Subcutaneous abdominal adipose tissue (tissue), 5 donors: ENCODE measurements around the gene NUBPL.
"Not testable (repeated sequence)": the region's sequence is repeated elsewhere in the genome, so short reads cannot be mapped to it uniquely, and the experiment has no call there.

Source experiments
- H3K27ac ChIP-seq: one replicate; pipeline ENCODE4 v1.7.0; 2013; ENCODE audit warnings: low read depth, mild to moderate bottlenecking, inconsistent platforms, low read length, moderate library complexity
- H3K27me3 ChIP-seq, 5 donors: one replicate each; pipeline ENCODE4 v1.7.0; 2013; ENCODE audit warnings: low read length in 5 of 5, inconsistent platforms in 1 of 5; ENCODE audit not compliant: control insufficient read depth in 5 of 5, insufficient read depth in 4 of 5
- H3K36me3 ChIP-seq, 5 donors: one replicate each; pipeline ENCODE4 v1.7.0; 2013; ENCODE audit warnings: low read length in 5 of 5; ENCODE audit not compliant: control insufficient read depth in 5 of 5, insufficient read depth in 5 of 5
- H3K4me1 ChIP-seq, 5 donors: one replicate each; pipeline ENCODE4 v1.7.0; 2013; ENCODE audit warnings: low read length in 5 of 5, mild to moderate bottlenecking in 3 of 5, moderate library complexity in 1 of 5; ENCODE audit not compliant: control insufficient read depth in 5 of 5, insufficient read depth in 5 of 5
- H3K4me3 ChIP-seq, 5 donors: one replicate each; pipeline ENCODE4 v1.7.0; 2013; ENCODE audit warnings: low read length in 5 of 5, low read depth in 1 of 5
- H3K9ac ChIP-seq, 5 donors: one replicate each; pipeline ENCODE4 v1.7.0; 2013; ENCODE audit warnings: low read length in 5 of 5, mild to moderate bottlenecking in 4 of 5, moderate library complexity in 3 of 5
- H3K9me3 ChIP-seq, 5 donors: one replicate each; pipeline ENCODE4 v1.7.0; 2013; ENCODE audit warnings: low read length in 5 of 5; ENCODE audit not compliant: control insufficient read depth in 5 of 5
- donor health status: healthy.
- donor health status: healthy.
- donor health status: healthy.
- donor health status: healthy.
- donor health status: healthy.

The NUBPL gene

DNA sequence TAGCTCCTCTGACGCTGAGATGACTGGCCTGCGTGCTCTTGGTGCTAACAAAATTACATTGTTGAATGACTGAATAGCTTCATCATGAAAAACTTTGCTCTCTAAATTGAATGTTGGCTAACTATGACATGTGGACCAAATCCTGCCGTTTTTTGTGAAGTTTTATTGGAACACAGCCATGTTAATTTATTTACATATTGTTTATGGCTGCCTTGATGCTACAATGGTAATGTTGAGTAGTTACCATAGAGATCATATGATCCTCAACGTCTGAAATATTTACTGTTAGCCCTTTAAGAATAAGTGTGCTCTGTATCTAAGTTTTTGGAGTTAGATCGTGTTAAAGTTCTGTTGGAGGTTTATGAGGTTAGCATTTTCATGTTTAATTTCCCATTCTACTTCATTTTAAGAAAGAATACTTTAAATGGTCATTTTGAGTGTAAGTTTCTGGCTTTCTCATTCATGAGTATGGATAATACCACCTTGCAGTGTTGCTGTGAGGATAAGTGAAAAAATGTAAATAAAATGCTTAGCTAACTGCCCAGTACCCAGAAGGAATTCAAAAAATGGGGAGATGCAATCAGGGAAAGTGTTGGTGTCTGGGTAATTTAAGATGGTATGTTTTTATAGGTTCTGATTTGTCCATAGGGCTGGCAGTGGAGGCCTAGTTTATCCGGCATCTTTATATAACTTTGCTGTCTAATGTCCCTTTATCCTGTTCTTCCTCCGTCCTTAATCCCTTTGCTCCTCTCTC, 35.3 kb downstream of the NUBPL start:
- no peak overlapping the region for H3K9ac ChIP-seq
- no peaks in the 10 kb centered on the region for H3K4me1 ChIP-seq
- no peak overlapping the region for H3K4me3 ChIP-seq
- H3K9me3 ChIP-seq = peaks cover 0 to 2% (median 0%) of the 10 kb centered on the region in 5 donors
- H3K36me3 ChIP-seq = peaks cover 0 to 10% (median 4%) of the 10 kb centered on the region in 5 donors
- no peak overlapping the region for H3K27ac ChIP-seq
- no peaks in the 10 kb centered on the region for H3K27me3 ChIP-seq

DNA sequence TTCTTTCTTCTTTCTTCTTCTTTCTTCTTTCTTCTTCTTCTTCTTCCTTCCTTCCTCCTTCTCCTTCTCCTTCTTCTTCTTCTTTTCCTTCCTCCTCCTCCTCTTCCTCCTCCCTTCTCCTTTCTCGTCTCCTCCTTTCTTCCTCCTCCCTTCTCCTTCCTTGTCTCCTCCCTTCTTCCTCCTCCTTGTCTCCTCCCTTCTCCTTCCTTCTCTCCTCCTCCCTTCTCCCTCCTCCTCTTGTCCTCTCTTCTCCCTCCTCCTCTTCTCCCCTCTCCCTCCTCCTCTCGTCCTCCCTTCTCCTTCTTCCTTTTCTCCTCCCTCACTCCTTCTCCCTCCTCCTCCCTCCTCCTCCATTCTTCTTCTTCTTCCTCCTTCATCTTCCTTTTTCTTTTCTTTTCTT, 44.5 kb downstream of the NUBPL start:
- H3K4me3 ChIP-seq = no peak overlapping the region
- no peaks in the 10 kb centered on the region for H3K9me3 ChIP-seq
- H3K4me1 ChIP-seq = no peaks in the 10 kb centered on the region
- H3K9ac ChIP-seq = no peak overlapping the region
- H3K27ac ChIP-seq = no peak overlapping the region
- H3K27me3 ChIP-seq = no peaks in the 10 kb centered on the region
- H3K36me3 ChIP-seq = peaks cover 0 to 3% (median 0%) of the 10 kb centered on the region in 5 donors

DNA sequence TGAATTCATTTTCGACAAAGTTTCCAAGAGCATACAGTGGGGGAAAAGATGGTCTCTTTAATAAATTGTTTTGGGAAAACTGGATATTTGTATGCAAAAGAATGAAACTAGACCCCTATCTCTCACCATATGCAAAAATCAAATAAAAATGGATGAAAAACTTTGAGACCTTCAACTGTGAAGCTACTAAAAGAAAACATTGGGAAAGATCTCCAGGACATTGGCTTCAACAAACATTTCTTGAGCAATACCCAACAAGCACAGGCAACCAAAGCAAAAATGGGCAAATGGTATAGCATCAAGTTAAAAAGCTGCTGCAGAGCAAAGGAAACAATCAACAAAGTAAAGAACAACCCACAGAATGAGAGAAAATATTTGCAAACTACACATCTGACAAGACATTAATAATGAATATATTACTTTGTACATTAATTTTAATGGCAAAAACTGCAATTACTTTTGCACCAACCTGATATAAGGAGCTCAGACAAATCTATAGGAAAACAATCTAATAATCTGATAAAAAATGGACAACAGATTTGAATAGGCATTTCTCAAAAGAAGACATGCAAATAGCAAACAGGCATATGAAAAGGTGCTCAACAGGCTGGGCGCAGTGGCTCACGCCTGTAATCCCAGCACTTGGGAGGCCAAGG, 50.7 kb downstream of the NUBPL start:
- Histone ChIP-seq H3K27ac (no peak overlapping the region), H3K27me3 (no peaks in the 10 kb centered on the region), H3K9me3 (peaks cover 0 to 11% (median 5%) of the 10 kb centered on the region in 5 donors), H3K9ac (no peak overlapping the region), H3K36me3 (no peaks in the 10 kb centered on the region), H3K4me3 (no peak overlapping the region), H3K4me1 (no peaks in the 10 kb centered on the region)

DNA sequence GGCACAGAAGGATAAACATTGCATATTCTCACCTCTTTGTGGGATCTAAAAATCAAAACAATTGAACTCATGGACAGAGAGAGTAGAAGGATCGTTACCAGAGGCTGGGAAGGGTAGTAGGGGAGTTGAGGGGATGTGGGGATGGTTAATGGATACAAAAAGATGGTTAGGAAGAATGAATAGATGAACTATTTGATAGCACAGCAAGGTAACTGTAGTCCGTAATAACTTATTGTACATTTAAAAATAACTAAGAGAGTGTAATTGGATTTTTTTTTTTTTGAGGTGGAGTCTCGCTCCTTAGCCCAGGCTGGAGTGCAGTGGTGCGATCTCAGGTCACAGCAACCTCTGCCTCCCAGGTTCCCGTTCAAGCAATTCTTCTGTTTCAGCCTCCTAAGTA, 52.0 kb downstream of the NUBPL start:
- no peak overlapping the region for H3K4me3 ChIP-seq
- no peaks in the 10 kb centered on the region for H3K27me3 ChIP-seq
- no peaks in the 10 kb centered on the region for H3K36me3 ChIP-seq
- H3K4me1 ChIP-seq = no peaks in the 10 kb centered on the region
- no peak overlapping the region for H3K27ac ChIP-seq
- peaks cover 0 to 11% (median 5%) of the 10 kb centered on the region in 5 donors for H3K9me3 ChIP-seq
- H3K9ac ChIP-seq = no peak overlapping the region

DNA sequence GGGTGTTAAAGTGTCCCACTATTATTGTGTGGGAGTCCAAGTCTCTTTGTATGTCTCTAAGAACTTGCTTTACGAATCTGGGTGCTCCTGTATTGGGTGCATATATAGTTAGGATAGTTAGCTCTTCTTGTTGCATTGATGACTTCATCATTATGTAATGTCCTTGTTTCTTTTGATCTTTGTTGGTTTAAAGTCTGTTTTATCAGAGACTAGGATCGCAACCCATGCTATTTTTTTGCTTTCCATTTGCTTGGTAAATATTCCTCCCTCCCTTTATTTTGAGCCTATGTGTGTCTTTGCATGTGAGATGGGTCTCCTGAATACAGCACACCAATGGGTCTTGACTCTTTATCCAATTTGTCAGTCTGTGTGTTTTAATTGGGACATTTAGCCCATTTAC, 57.7 kb downstream of the NUBPL start:
- not testable (repeated sequence) for H3K36me3 ChIP-seq, H3K4me3 ChIP-seq, H3K27me3 ChIP-seq, H3K27ac ChIP-seq, H3K9ac ChIP-seq, H3K4me1 ChIP-seq
- peaks cover 0 to 21% (median 10%) of the 10 kb centered on the region in 5 donors for H3K9me3 ChIP-seq

DNA sequence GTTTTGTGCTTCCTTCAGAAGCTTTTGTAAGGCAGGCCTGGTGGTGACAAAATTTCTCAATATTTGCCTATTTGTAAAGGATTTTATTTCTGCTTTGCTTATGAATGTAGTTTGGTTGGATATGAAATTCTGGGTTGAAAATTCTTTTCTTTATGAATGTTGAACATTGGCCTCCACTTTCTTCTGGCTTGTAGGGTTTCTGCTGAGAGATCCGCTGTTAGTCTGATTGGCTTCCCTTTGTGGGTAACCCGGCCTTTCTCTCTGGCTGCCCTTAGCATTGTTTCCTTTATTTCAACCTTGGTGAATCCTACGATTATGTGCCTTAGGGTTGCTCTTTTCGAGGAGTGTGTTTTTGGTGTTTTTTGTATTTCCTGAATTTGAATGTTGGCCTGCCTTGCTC, 58.2 kb downstream of the NUBPL start:
- H3K9me3 ChIP-seq = peaks cover 0 to 21% (median 8%) of the 10 kb centered on the region in 5 donors
- no peak overlapping the region for H3K27ac ChIP-seq
- H3K27me3 ChIP-seq = no peaks in the 10 kb centered on the region
- H3K4me3 ChIP-seq = no peak overlapping the region
- H3K4me1 ChIP-seq = no peaks in the 10 kb centered on the region
- no peak overlapping the region for H3K9ac ChIP-seq
- H3K36me3 ChIP-seq = peaks cover 0 to 5% (median 3%) of the 10 kb centered on the region in 5 donors

DNA sequence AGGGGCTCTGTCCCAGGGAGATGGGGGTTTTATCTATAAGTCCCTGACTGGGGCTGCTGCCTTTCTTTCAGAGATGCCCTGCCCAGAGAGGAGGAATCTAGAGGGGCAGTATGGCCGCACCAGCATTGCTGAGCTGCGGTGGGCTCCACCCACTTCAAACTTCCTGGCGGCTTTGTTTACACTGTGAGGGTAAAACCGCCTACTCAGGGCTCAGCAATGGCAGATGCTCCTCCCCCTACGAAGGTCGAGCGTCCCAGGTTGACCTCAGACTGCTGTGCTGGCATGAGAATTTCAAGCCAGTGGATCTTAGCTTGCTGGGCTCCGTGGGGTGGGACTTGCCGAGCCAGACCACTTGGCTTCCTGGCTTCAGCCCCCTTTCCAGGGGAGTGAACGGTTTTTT, 59.7 kb downstream of the NUBPL start:
- H3K9ac ChIP-seq, H3K4me1 ChIP-seq, H3K27me3 ChIP-seq, H3K4me3 ChIP-seq, H3K27ac ChIP-seq, H3K36me3 ChIP-seq: not testable (repeated sequence)
- H3K9me3 ChIP-seq = peaks cover 0 to 16% (median 5%) of the 10 kb centered on the region in 5 donors

DNA sequence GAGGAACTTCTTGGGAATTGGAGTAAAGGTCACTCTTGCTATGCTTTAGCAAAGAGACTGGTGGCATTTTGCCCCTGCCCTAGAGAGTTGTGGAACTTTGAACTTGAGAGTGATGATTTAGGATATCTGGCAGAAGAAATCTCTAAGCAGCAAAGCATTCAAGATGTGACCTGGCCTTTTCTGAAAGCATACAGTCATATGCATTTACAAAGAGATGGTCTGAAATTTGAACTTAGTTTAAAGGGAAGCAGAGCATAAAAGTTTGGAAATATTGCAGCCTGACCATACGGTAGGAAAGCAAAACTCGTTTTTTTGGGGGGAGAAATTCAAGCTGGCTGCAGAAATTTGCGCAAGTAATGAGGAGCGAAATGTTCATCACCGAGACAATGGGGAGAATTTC, 60.9 kb downstream of the NUBPL start:
- Histone ChIP-seq H3K4me1 (no peaks in the 10 kb centered on the region), H3K9ac (no peak overlapping the region), H3K27ac (no peak overlapping the region), H3K9me3 (peaks cover 0 to 16% (median 5%) of the 10 kb centered on the region in 5 donors), H3K36me3 (peaks cover 0 to 5% (median 3%) of the 10 kb centered on the region in 5 donors), H3K27me3 (no peaks in the 10 kb centered on the region), H3K4me3 (no peak overlapping the region)

DNA sequence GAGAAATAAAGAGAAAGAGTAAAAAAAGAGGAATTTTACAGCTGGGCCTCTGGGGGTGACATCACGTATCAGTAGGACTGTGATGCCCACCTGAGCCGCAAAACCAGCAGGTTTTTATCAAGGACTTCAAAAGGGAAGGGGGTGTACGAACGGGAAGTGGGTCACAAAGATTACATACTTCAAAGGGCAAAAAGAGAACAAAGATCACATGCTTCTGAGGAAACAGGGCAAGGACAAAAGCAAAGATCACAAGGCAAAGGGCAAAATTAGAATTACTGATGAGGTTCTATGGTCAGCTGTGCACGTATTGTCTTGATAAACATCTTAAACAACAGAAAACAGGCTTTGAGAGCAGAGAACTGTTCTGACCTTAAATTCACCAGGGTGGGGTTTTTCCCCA, 91.7 kb downstream of the NUBPL start:
- not testable (repeated sequence) for H3K9ac ChIP-seq, H3K4me1 ChIP-seq, H3K27me3 ChIP-seq, H3K27ac ChIP-seq, H3K36me3 ChIP-seq, H3K4me3 ChIP-seq
- H3K9me3 ChIP-seq = peaks cover 0 to 18% (median 6%) of the 10 kb centered on the region in 5 donors

DNA sequence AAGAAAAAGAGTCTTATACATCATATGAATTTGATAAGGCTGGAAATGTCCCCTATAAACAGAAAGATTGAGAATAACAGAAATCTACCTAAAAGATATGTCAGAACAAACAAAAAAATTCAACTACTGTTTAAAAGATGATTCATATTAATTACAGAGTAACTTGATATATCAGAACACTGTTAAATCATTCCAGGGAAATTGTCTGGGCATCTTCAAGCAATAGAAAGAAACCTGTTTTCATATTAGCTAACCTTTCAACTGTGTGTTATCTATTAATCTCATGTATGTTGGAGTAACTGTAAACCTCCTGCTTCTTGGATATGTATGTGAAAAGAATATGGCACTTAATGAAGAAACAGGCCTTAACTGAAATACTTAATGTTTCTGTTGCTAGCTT, 96.7 kb downstream of the NUBPL start:
- no peak overlapping the region for H3K27ac ChIP-seq
- no peaks in the 10 kb centered on the region for H3K27me3 ChIP-seq
- H3K4me1 ChIP-seq = no peaks in the 10 kb centered on the region
- no peaks in the 10 kb centered on the region for H3K36me3 ChIP-seq
- H3K9ac ChIP-seq = no peak overlapping the region
- H3K9me3 ChIP-seq = peaks cover 0 to 11% (median 5%) of the 10 kb centered on the region in 5 donors
- H3K4me3 ChIP-seq = no peak overlapping the region
